HG02938 (cell line): Measurements from ENCODE around the gene CIAO2B.
"Not testable (repeated sequence)": the region's sequence is repeated elsewhere in the genome, so short reads cannot be mapped to it uniquely, and the experiment has no call there.

ENCODE experiments used
- ATAC-seq: cut with Tn5 transposase; IDR thresholded peaks from one replicate; pipeline ENCODE4 v1.9.1; 2021; ENCODE audit warnings: mild to moderate bottlenecking, moderate library complexity; ENCODE audit not compliant: unreplicated experiment

CIAO2B gene

GRCh38 chr16:66934138-66934838 is at the start of gene CIAO2B:
Gene CIAO2B, minus strand, starts transcription at chr16:66934402. Its CDS starts 38 bp downstream, at chr16:66934364.
- peak; percentile 71 for ATAC-seq

- ATAC-seq, result no peak
Observed at GRCh38 chr16:66983033-66983432, 48.8 kb upstream of the CIAO2B start.

- ATAC-seq, result no peak
Observed at GRCh38 chr16:66979011-66979717, 45.0 kb upstream of the CIAO2B start.

GRCh38 chr16:66977341-66978113 is 43.3 kb upstream of the CIAO2B start:
- peak; percentile 58 for ATAC-seq

GRCh38 chr16:66976746-66977145 is 42.5 kb upstream of the CIAO2B start:
- ATAC-seq, result no peak

GRCh38 chr16:66975302-66975893 is 41.2 kb upstream of the CIAO2B start:
- ATAC-seq, result no peak

- not testable (repeated sequence) for ATAC-seq
Observed at GRCh38 chr16:66974932-66975246, 40.7 kb upstream of the CIAO2B start.

GRCh38 chr16:66974156-66974931 is 40.1 kb upstream of the CIAO2B start:
- not testable (repeated sequence) for ATAC-seq

- ATAC-seq, result no peak
Observed at GRCh38 chr16:66973716-66974115, 39.5 kb upstream of the CIAO2B start.

- no peak for ATAC-seq
Observed at GRCh38 chr16:66972983-66973382, 38.8 kb upstream of the CIAO2B start.

GRCh38 chr16:66970775-66971720 is 36.8 kb upstream of the CIAO2B start:
- ATAC-seq, result no peak

- no peak for ATAC-seq
Observed at GRCh38 chr16:66968847-66969246, 34.6 kb upstream of the CIAO2B start.

GRCh38 chr16:66964049-66964448 is 29.8 kb upstream of the CIAO2B start:
- no peak for ATAC-seq

- no peak for ATAC-seq
Observed at GRCh38 chr16:66961914-66962313, 27.7 kb upstream of the CIAO2B start.

GRCh38 chr16:66961065-66961744 is 27.0 kb upstream of the CIAO2B start, which contains the start of gene CES3:
Gene CES3, plus strand, starts transcription at chr16:66961266. Its CDS starts 42 bp downstream, at chr16:66961308.
- no peak for ATAC-seq

- ATAC-seq, result no peak
Observed at GRCh38 chr16:66960270-66960669, 26.1 kb upstream of the CIAO2B start.

- no peak for ATAC-seq
Observed at GRCh38 chr16:66959704-66960161, 25.5 kb upstream of the CIAO2B start.

GRCh38 chr16:66958857-66959703 is 24.9 kb upstream of the CIAO2B start:
- ATAC-seq, result no peak
